RWPE2 (cell line): ENCODE data around the gene FBLN2.

ENCODE experiments used
- ATAC-seq: fragments of 200-7000 bp; cut with Tn5 transposase; 3 replicates; pipeline ENCODE4 v1.9.1; 2021; ENCODE audit warnings: low read depth
- DNase-seq: peaks from one replicate; pipeline ENCODE4 v3.0.0-alpha.2; 2020; ENCODE audit warnings: low spot score
- H3K27ac ChIP-seq: fragments of 450-650 bp; 2 replicates; pipeline ENCODE4 v1.5.1; 2017; ENCODE audit warnings: mild to moderate bottlenecking; ENCODE audit not compliant: poor library complexity, severe bottlenecking
- H3K27me3 ChIP-seq: fragments of 250-450 bp; sonication (Bioruptor Pico); 2 replicates; pipeline ENCODE4 v1.5.1; 2021; ENCODE audit warnings: mild to moderate bottlenecking, moderate library complexity; ENCODE audit not compliant: insufficient read depth, poor library complexity, severe bottlenecking
- H3K36me3 ChIP-seq: fragments of 250-450 bp; sonication (Bioruptor Pico); 2 replicates; pipeline ENCODE4 v1.5.1; 2020; ENCODE audit warnings: low read depth, mild to moderate bottlenecking, moderate library complexity
- H3K4me1 ChIP-seq: fragments of 250-450 bp; sonication (Bioruptor Pico); 2 replicates; pipeline ENCODE4 v1.5.1; 2021; ENCODE audit warnings: mild to moderate bottlenecking, moderate library complexity; ENCODE audit not compliant: insufficient read depth, poor library complexity, severe bottlenecking
- H3K4me3 ChIP-seq: fragments of 250-450 bp; sonication (Bioruptor Pico); 2 replicates; pipeline ENCODE4 v1.5.1; 2021; ENCODE audit warnings: mild to moderate bottlenecking, moderate library complexity; ENCODE audit not compliant: severe bottlenecking
- H3K9me3 ChIP-seq: fragments of 250-450 bp; sonication (Bioruptor Pico); 2 replicates; pipeline ENCODE4 v1.5.1; 2021; ENCODE audit warnings: mild to moderate bottlenecking, moderate library complexity; ENCODE audit not compliant: severe bottlenecking
- TF ChIP-seq, protein P1 (sequence below): fragments of 450-650 bp; IDR thresholded peaks from one replicate; pipeline ENCODE4 v1.5.1; 2017; ENCODE audit warnings: mild to moderate bottlenecking, moderate library complexity; ENCODE audit not compliant: poor library complexity, severe bottlenecking

The FBLN2 gene

DNA sequence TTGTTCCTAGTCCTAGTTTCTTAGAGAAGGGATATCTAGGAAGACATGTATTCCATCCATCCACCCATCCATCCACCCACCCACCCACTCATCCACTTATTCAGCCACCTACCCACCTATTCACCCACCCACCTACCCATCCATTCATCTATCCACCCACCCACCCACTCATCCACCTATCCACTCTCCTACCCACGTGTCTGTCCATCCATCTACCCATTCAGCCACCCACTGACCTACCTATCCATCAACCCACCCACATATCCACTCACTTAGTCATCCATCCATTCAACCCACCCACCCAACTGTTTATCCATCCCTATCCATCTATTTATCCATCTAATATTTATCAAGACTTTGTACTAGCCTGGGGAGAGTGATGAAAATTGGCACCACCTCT, 120.5 kb downstream of the FBLN2 start:
- ATAC-seq (no peak), DNase-seq (no peak)
- H3K9me3 ChIP-seq: no peaks in the 10 kb centered on the region
- TF ChIP-seq, protein P1, sequence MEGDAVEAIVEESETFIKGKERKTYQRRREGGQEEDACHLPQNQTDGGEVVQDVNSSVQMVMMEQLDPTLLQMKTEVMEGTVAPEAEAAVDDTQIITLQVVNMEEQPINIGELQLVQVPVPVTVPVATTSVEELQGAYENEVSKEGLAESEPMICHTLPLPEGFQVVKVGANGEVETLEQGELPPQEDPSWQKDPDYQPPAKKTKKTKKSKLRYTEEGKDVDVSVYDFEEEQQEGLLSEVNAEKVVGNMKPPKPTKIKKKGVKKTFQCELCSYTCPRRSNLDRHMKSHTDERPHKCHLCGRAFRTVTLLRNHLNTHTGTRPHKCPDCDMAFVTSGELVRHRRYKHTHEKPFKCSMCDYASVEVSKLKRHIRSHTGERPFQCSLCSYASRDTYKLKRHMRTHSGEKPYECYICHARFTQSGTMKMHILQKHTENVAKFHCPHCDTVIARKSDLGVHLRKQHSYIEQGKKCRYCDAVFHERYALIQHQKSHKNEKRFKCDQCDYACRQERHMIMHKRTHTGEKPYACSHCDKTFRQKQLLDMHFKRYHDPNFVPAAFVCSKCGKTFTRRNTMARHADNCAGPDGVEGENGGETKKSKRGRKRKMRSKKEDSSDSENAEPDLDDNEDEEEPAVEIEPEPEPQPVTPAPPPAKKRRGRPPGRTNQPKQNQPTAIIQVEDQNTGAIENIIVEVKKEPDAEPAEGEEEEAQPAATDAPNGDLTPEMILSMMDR: no peak
- H3K27me3 ChIP-seq: no peaks in the 10 kb centered on the region
- no peaks in the 10 kb centered on the region for H3K36me3 ChIP-seq
- H3K4me1 ChIP-seq: no peaks in the 10 kb centered on the region
- no peak overlapping the region for H3K4me3 ChIP-seq
- no peak overlapping the region for H3K27ac ChIP-seq

DNA sequence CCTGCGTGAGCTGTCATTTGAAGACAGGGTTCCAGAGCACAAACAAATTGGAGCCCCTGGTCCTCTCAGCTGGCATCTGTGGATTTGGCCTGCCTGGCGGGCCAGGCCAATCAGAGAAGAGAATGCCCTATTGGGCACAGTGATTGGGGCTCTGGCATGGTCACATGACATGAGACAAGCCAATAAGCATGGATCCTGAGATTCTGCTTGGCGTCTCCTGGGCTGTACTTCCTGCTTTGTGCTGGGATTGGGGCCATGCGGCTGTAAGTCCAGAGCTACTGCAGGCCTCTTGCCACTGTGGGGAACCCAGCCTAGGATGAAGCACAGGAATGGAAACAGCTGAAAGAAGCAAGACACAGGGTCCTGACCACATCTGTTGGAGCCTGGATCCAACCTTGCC, 121.4 kb downstream of the FBLN2 start:
- no peaks in the 10 kb centered on the region for H3K27me3 ChIP-seq
- no peak for ATAC-seq

DNA sequence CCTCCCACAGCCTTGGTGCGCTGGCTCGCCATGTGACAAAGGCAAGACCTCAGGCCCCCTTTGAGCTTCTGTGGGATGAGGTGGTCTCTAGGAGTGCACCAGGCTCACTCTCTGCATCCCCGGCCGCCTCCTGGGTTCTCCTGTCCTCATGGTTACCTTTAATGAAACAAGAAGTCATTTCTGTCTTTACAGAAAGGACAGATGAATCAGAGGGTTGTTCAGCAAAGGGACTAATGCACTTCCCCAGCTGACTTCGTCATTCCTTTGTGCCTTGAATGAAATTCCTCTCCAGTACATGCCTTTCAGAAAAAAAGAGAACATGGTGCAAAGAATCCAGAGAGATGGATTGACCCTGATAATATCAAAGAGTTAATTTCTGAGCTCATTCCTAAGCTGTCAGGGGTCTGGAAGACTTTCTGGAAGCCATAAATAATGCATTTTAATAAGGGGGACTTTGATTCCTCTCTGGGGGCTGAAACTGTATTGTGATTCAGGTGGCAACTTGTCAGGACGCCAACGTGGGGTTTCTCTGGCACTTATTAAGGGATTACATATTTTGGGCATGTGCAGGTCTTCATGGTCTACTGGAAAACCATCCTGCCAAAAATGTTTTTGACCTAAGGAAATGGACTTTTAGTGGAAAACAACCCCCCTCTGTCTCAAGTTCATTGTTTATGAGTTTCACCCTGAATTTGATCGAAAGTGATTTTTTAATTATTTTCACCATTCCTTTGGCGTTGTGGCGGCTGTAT, 122.7 kb downstream of the FBLN2 start:
- Histone ChIP-seq H3K27me3 (no peaks in the 10 kb centered on the region), H3K4me1 (no peaks in the 10 kb centered on the region), H3K4me3 (no peak overlapping the region), H3K27ac (no peak overlapping the region), H3K9me3 (no peaks in the 10 kb centered on the region), H3K36me3 (no peaks in the 10 kb centered on the region)
- ATAC-seq: no peak; the same call in 2 of the 3 replicates
- TF ChIP-seq, protein P1: no peak
- DNase-seq: no peak

More for the DNA sequence above, 121.4 kb downstream of the FBLN2 start:
- H3K4me1 ChIP-seq: no peaks in the 10 kb centered on the region
- H3K36me3 ChIP-seq: no peaks in the 10 kb centered on the region
- H3K9me3 ChIP-seq: no peaks in the 10 kb centered on the region
- no peak overlapping the region for H3K27ac ChIP-seq
- no peak overlapping the region for H3K4me3 ChIP-seq
- DNase-seq: no peak
- TF ChIP-seq, protein P1: no peak

DNA sequence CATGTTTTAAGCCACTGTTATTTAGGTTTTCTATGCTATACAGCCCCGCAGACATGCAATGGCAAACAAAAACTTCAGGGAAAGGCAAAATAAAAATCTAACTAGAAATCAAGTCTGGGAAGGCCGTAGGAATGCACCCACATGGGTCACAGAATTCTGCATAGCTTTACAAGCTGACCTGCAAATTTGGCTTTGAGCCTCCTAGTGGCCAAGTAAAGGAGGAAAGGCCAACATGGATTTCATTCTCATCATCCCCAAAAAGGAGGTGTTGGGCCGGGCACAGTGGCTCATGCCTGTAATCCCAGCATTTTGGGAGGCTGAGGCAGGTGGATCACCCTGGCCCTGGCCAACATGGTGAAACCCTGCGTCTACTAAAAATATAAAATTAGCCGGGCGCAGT, 124.3 kb downstream of the FBLN2 start:
- no peaks in the 10 kb centered on the region for H3K27me3 ChIP-seq
- TF ChIP-seq, protein P1: peak; percentile 34
- no peaks in the 10 kb centered on the region for H3K9me3 ChIP-seq
- H3K36me3 ChIP-seq: no peaks in the 10 kb centered on the region
- ATAC-seq: no peak; the same call in 2 of the 3 replicates
- H3K4me3 ChIP-seq: no peak overlapping the region
- no peak for DNase-seq
- no peak overlapping the region for H3K27ac ChIP-seq
- no peaks in the 10 kb centered on the region for H3K4me1 ChIP-seq

DNA sequence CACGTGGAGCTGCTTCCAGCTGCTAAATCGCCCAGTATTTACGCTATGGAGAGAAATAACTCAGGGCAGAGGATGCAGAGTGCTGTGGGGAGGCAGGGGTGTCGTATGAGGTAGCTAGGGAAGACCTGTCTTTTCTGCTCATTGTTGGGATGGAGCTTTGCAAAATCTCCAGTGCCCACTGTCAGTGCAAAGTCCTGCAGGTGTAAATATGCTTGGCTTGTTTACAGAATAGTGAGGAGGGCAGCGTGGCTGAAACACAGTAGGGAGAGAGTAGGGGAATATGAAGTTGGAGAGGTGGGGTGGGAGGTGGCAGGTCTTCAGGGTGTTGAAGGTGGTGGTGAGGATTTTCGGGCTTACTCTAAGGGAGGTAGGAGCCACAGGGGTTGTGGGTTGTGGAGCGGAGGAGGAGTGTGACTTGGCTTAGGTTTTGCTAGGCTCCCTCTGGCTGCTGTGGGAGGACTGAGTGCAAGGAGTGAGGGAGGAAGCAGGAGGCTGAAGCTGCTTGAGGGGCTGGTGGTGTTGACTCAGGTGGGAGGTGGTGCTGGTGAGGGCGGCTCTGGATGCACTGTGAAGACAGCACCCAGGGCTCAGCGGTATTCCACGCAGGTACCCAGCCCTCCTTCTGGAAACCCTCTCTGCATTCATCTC, 125.7 kb downstream of the FBLN2 start:
- DNase-seq (no peak), ATAC-seq (no peak)
- Histone ChIP-seq H3K27me3 (no peaks in the 10 kb centered on the region), H3K4me1 (no peaks in the 10 kb centered on the region), H3K9me3 (no peaks in the 10 kb centered on the region), H3K27ac (no peak overlapping the region), H3K36me3 (no peaks in the 10 kb centered on the region), H3K4me3 (no peak overlapping the region)
- TF ChIP-seq, protein P1: no peak
